Stimulated activated CD4-positive, alpha-beta T cell treated with anti-CD3 and anti-CD28 coated beads, Interleukin-1b, Interleukin-23, amount 100 ng/mL, for 4 hours (primary cell): ENCODE data around the gene HELZ2.
"Not testable (repeated sequence)": the region's sequence is repeated elsewhere in the genome, so short reads cannot be mapped to it uniquely, and the experiment has no call there.

ENCODE experiments used
- DNase-seq, 2 donors: peaks; one replicate each; pipeline ENCODE4 v3.0.0-alpha.2; 2020; ENCODE audit warnings: low read depth in 2 of 2

HELZ2 gene

GRCh38 chr20:63565021-63565698 is 8.9 kb downstream of the HELZ2 start:
- no peak for DNase-seq

- no peak for DNase-seq
Measured at GRCh38 chr20:63564036-63564810, 9.8 kb downstream of the HELZ2 start.

- no peak for DNase-seq
Measured at GRCh38 chr20:63563225-63563935, 10.7 kb downstream of the HELZ2 start.

GRCh38 chr20:63562461-63563224 is 11.4 kb downstream of the HELZ2 start:
- no peak for DNase-seq

- no peak for DNase-seq
Measured at GRCh38 chr20:63561624-63562396, 12.2 kb downstream of the HELZ2 start.

- DNase-seq = no peak
Measured at GRCh38 chr20:63560856-63561609, 13.0 kb downstream of the HELZ2 start.

- DNase-seq = no peak
Measured at GRCh38 chr20:63560333-63560805, 13.7 kb downstream of the HELZ2 start.

GRCh38 chr20:63559485-63560332 is 14.3 kb downstream of the HELZ2 start:
- DNase-seq = not testable (repeated sequence)

GRCh38 chr20:63558804-63559484 is 15.1 kb downstream of the HELZ2 start:
- no peak for DNase-seq

GRCh38 chr20:63557481-63557891 is 16.6 kb downstream of the HELZ2 start:
- DNase-seq = no peak

- DNase-seq = no peak
Measured at GRCh38 chr20:63556873-63557478, 17.1 kb downstream of the HELZ2 start.

GRCh38 chr20:63555661-63556381 is 18.2 kb downstream of the HELZ2 start:
- DNase-seq = no peak

GRCh38 chr20:63554361-63555278 is 19.4 kb downstream of the HELZ2 start:
- no peak for DNase-seq

- peak; percentile 43 to 51 for DNase-seq
Measured at GRCh38 chr20:63553933-63554290, 20.1 kb downstream of the HELZ2 start, which contains the start of gene FNDC11. Gene FNDC11, plus strand, starts transcription at chr20:63554159. Its CDS starts 1,505 bp downstream, at chr20:63555664.

GRCh38 chr20:63553251-63553932 is 20.6 kb downstream of the HELZ2 start:
- peak; percentile 86 to 89 for DNase-seq
